Colonic mucosa (tissue), 4 donors: Measurements from ENCODE around the gene DPP7. TPM values are rescaled to one million over a fixed set of nuclear protein-coding genes. Genes with fewer than 3 reads are reported as not detected.

Experiments
- DNase-seq: peaks from one replicate; pipeline ENCODE4 v3.0.0-alpha.2; 2020
- H3K27ac ChIP-seq: fragments of 200-600 bp; one replicate; pipeline ENCODE4 v1.8.0; 2021
- H3K27me3 ChIP-seq: fragments of 200-600 bp; one replicate; pipeline ENCODE4 v1.8.0; 2021
- H3K36me3 ChIP-seq: fragments of 200-600 bp; one replicate; pipeline ENCODE4 v1.8.0; 2021
- H3K4me1 ChIP-seq: fragments of 200-600 bp; one replicate; pipeline ENCODE4 v1.8.0; 2021; ENCODE audit warnings: mild to moderate bottlenecking
- H3K4me3 ChIP-seq: fragments of 200-600 bp; one replicate; pipeline ENCODE4 v1.8.0; 2021
- H3K9ac ChIP-seq, 2 donors: one replicate each; pipeline ENCODE4 v1.7.0; 2013; ENCODE audit warnings: control low read depth in 2 of 2, low read depth in 2 of 2, low read length in 2 of 2
- H3K9me3 ChIP-seq: fragments of 200-600 bp; one replicate; pipeline ENCODE4 v1.8.0; 2021
- CTCF ChIP-seq: fragments of 200-600 bp; IDR thresholded peaks from one replicate; pipeline ENCODE4 v1.8.0; 2022; ENCODE audit warnings: antibody characterized with exemption, mild to moderate bottlenecking
- intact Hi-C: fragments of 100-400 bp; cut with DNase I; formaldehyde crosslinking; loops from one replicate; pipeline ENCODE4 v1.14.1; 2022
- total RNA-seq, 2 donors: library from RNA; stranded (reverse); fragmentation: NEBNext Ultra II Directional in 1 of 2; extraction: Animal tissue kit (Norgen Biotek cat#: 25700) in 1 of 2; gene quantifications; one replicate each; pipeline ENCODE4 v1.2.1, GENCODE V29; 2021
- donor health status: healthy.
- donor health status: DM: no; HTN: no; CAD: no.
- donor health status: DM: no; HTN: no; CAD: no.

DPP7 gene
- total RNA-seq, 2 donors from 2014 or later = 46.2 to 52.5 TPM

GRCh38 chr9:137130176-137130755, 15.7 kb upstream of the DPP7 start:
- DNase-seq = no peak
- no peaks in the 10 kb centered on the region for H3K36me3 ChIP-seq
- TF ChIP-seq CTCF = no peak
- H3K27me3 ChIP-seq = no peaks in the 10 kb centered on the region
- H3K9ac ChIP-seq = no peak overlapping the region
- H3K27ac ChIP-seq = peak overlapping the region; percentile 40
- H3K4me1 ChIP-seq = peaks cover 6% of the 10 kb centered on the region
- H3K4me3 ChIP-seq = peak overlapping the region; percentile 66
- no peaks in the 10 kb centered on the region for H3K9me3 ChIP-seq
- intact Hi-C loops = no loop called here

- Histone ChIP-seq H3K9me3 (no peaks in the 10 kb centered on the region), H3K27me3 (no peaks in the 10 kb centered on the region), H3K4me1 (peaks cover 6% of the 10 kb centered on the region), H3K4me3 (peak overlapping the region; percentile 66), H3K9ac (peak overlapping the region; percentile 72), H3K36me3 (no peaks in the 10 kb centered on the region), H3K27ac (peak overlapping the region; percentile 40)
- intact Hi-C loops = no loop called here
- no peak for TF ChIP-seq CTCF
- peak; percentile 91 for DNase-seq
Measured at GRCh38 chr9:137129456-137130175, 15.1 kb upstream of the DPP7 start.

- peak; percentile 33 for DNase-seq
- H3K27me3 ChIP-seq = no peaks in the 10 kb centered on the region
- peak overlapping the region; percentile 66 for H3K4me3 ChIP-seq
- H3K4me1 ChIP-seq = peaks cover 6% of the 10 kb centered on the region
- H3K36me3 ChIP-seq = no peaks in the 10 kb centered on the region
- peak overlapping the region; percentile 40 for H3K27ac ChIP-seq
- TF ChIP-seq CTCF = no peak
- intact Hi-C loops = no loop called here
- peak overlapping the region; percentile 72 for H3K9ac ChIP-seq
- H3K9me3 ChIP-seq = no peaks in the 10 kb centered on the region
Measured at GRCh38 chr9:137128862-137129455, 14.4 kb upstream of the DPP7 start.

- Histone ChIP-seq H3K9me3 (no peaks in the 10 kb centered on the region), H3K27me3 (no peaks in the 10 kb centered on the region), H3K9ac (peak overlapping the region; percentile 72), H3K27ac (no peak overlapping the region), H3K4me1 (peaks cover 6% of the 10 kb centered on the region), H3K4me3 (peak overlapping the region; percentile 66), H3K36me3 (no peaks in the 10 kb centered on the region)
- DNase-seq = no peak
- intact Hi-C loops = no loop called here
- no peak for TF ChIP-seq CTCF
Measured at GRCh38 chr9:137128158-137128861, 13.8 kb upstream of the DPP7 start.
